SK-N-SH treated with all-trans-retinoic acid at 6 μM for 48 hours (cell line): Measurements from ENCODE around the gene FBN3.

Experiments used
- POU6F1 ChIP-seq: fragments of 250-450 bp; sonication (Bioruptor Pico); IDR thresholded peaks from 2 replicates; pipeline ENCODE4 v1.8.0; 2021; ENCODE audit warnings: low read depth, mild to moderate bottlenecking, moderate library complexity, borderline replicate concordance
- ZNF565 ChIP-seq: fragments of 450-650 bp; formaldehyde crosslinking; conservative IDR thresholded peaks from 2 replicates; pipeline ENCODE4 v1.5.0; 2020; ENCODE audit warnings: low read depth, mild to moderate bottlenecking, moderate library complexity

- TF ChIP-seq ZNF565 (CRISPR knock-in tag) (no peak), POU6F1 (CRISPR knock-in tag) (no peak)
Observed at GRCh38 chr19:8084152-8084551, 65.2 kb downstream of the FBN3 start.
